Head of caudate nucleus (tissue), 42 donors: ENCODE results near the gene MAGI3.
"Not testable (repeated sequence)": the region's sequence is repeated elsewhere in the genome, so short reads cannot be mapped to it uniquely, and the experiment has no call there.

Experiments used
- DNase-seq, 42 donors: peaks; one replicate each; pipeline versions ENCODE4 v3.0.0 to v3.0.0-alpha.2; 2020 to 2021; ENCODE audit warnings: mixed read lengths in 7 of 42
- intact Hi-C: fragments of 100-400 bp; cut with DNase I; formaldehyde crosslinking; loops from one replicate; pipeline ENCODE4 v1.15.0; 2022

Gene MAGI3

DNA sequence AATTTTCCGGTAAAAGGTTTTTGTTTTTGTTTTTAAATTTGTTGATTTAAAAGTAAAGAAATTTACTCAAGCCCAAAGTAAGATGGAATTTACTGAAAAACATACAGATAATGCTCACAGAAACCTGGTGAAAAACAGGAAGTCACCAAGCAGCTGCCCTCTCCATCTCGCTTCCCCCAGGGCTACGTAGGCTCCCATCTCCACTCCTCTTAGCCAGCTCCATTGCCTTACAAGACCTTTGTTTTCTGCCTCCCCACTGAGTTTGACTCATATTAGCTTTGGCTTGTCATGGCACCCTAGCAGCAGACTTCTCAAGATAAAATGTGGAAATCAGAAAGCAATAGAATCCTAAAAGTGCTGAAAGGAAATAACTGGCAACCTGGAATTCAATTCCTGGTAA is 311.1 kb downstream of the MAGI3 start:
- intact Hi-C loops: no loop called here
- DNase-seq: no peak

DNA sequence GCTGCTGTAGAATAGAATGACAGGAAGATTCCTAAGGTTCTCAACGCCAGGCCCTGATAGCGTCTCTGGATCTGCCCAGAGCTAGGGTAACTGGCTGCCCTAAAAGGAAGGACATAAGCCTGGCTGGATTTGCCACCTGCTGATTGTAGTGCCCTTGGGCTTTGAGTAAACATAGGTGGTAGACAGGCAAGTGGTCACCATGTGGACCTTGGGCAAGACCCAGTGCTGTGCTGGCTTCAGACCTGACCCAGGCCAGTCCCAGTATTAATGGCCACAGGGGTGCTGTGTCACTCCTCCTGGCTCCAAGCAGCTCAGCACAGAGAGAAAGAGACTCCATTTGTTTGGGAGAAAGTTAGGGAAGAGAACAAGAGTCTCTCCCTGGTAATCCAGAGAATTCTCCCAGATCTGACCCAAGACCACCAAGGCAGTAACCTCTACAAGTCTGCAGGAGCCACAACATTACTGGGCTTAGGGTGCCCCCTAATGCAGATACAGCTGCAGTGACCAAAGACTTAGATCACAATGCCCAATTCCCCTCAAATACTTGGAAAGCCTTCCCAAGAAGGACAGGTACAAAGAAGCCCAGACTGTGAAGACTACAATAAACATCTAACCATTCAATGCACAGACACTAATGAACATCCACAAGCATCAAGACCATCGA is 324.4 kb downstream of the MAGI3 start:
- intact Hi-C loops: no loop called here
- DNase-seq: no peak

DNA sequence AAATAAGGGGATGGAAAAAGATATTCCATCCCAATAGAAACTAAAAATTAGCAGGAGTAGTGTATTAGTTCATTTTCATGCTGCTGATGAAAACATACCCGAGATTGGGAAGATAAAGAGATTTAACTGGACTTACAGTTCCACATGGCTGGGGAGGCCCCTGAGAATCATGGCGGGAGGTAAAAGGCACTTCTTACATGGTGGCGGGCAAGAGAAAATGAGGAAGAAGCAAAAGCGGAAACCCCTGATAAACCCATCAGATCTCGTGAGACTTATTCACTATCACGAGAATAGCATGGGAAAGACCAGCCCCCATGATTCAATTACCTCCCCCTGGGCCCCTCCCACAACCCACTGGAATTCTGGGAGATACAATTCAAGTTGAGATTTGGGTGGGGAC is 327.2 kb downstream of the MAGI3 start:
- DNase-seq, intact Hi-C loops: not testable (repeated sequence)

GRCh38 chr1:113718621-113719020 is 328.3 kb downstream of the MAGI3 start:
- intact Hi-C loops, DNase-seq: not testable (repeated sequence)

DNA sequence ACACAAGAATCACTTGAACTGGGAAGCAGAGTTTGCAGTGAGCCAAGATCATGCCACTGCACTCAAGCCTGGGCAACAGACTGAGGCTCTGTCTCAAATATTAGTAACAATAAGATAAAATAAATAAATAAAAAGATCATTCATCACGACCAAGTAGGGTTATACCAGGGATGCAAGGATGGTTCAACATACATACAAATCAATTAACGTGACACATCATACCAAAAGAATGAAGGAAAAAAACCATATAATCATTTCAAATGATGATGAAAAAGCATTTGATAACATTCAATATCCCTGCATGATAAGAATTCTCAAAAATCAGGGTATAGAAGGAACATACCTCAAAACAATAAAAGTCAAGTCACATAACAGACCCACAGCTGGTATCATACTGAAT is 330.7 kb downstream of the MAGI3 start:
- intact Hi-C loops: no loop called here
- no peak for DNase-seq

GRCh38 chr1:113732802-113733201 is 342.5 kb downstream of the MAGI3 start:
- intact Hi-C loops: no loop called here
- DNase-seq: peak in 7 of 42 donors; percentile 6 to 46 (median 19)

- DNase-seq: no peak
- intact Hi-C loops: no loop called here
These were observed 344.2 kb downstream of the MAGI3 start for GRCh38 chr1:113734357-113735055.
